CD14-positive monocyte (primary cell): ENCODE results near the gene CELF4. TPM values are rescaled to one million over a fixed set of nuclear protein-coding genes. Genes with fewer than 3 reads are reported as not detected.

Source experiments
- DNase-seq, 3 donors: peaks; one replicate each; pipeline ENCODE4 v3.0.0-alpha.2; 2011 to 2022
- H2AFZ ChIP-seq: 2 replicates; pipeline ENCODE4 v1.6.0; 2012; ENCODE audit warnings: mild to moderate bottlenecking, low read depth, low read length, inconsistent platforms; ENCODE audit not compliant: insufficient read depth, poor library complexity, severe bottlenecking
- H3K27ac ChIP-seq, 2 donors: 1 replicate in 1 of 2; 2 replicates in 1 of 2; pipeline ENCODE4 v1.5.1; 2012 to 2013; ENCODE audit warnings: low read length in 2 of 2, control low read depth in 1 of 2, inconsistent platforms in 1 of 2, low read depth in 1 of 2, mild to moderate bottlenecking in 1 of 2
- H3K27me3 ChIP-seq, 2 donors: one replicate each; pipeline versions ENCODE4 v1.6.0 to v1.6.1; 2011 to 2013; ENCODE audit warnings: low read length in 2 of 2; ENCODE audit not compliant: control insufficient read depth in 2 of 2, insufficient read depth in 2 of 2
- H3K36me3 ChIP-seq, 2 donors: replicated peaks in 1 of 2; 1 replicate in 1 of 2; 2 replicates in 1 of 2; pipeline versions ENCODE4 v1.5.1 to v1.6.1; 2012 to 2013; ENCODE audit warnings: low read length in 2 of 2, control low read depth in 1 of 2, inconsistent platforms in 1 of 2, mild to moderate bottlenecking in 1 of 2; ENCODE audit not compliant: insufficient read depth in 2 of 2, control insufficient read depth in 1 of 2
- H3K4me1 ChIP-seq, 2 donors: 1 replicate in 1 of 2; 2 replicates in 1 of 2; pipeline versions ENCODE4 v1.5.1 to v1.6.1; 2012 to 2013; ENCODE audit warnings: low read length in 2 of 2, control low read depth in 1 of 2, inconsistent platforms in 1 of 2, mild to moderate bottlenecking in 1 of 2, moderate library complexity in 1 of 2; ENCODE audit not compliant: insufficient read depth in 2 of 2, control insufficient read depth in 1 of 2
- H3K4me2 ChIP-seq: replicated peaks from 2 replicates; pipeline ENCODE3; 2012; ENCODE audit warnings: low read length, moderate library complexity, mild to moderate bottlenecking; ENCODE audit not compliant: poor library complexity, severe bottlenecking; ENCODE audit errors: extremely low read depth
- H3K4me3 ChIP-seq, 3 experiments: fragments of 200-600 bp in 1 of 3; sonication (generic) in 1 of 3; replicated peaks in 1 of 3; 1 replicate in 2 of 3; 2 replicates in 1 of 3; pipeline ENCODE4 v1.5.1; 2011 to 2013; ENCODE audit warnings: low read length in 3 of 3, mild to moderate bottlenecking in 3 of 3, control low read depth in 2 of 3, low read depth in 2 of 3, inconsistent platforms in 1 of 3, moderate library complexity in 1 of 3
- H3K79me2 ChIP-seq: 2 replicates; pipeline ENCODE4 v1.6.0; 2012; ENCODE audit warnings: mild to moderate bottlenecking, control low read depth, inconsistent platforms, low read length, moderate library complexity; ENCODE audit not compliant: insufficient read depth
- H3K9ac ChIP-seq: 2 replicates; pipeline ENCODE4 v1.6.0; 2017; ENCODE audit warnings: low read length, mild to moderate bottlenecking; ENCODE audit not compliant: insufficient read depth, poor library complexity, severe bottlenecking
- H3K9me3 ChIP-seq, 2 donors: replicated peaks in 1 of 2; 1 replicate in 1 of 2; 2 replicates in 1 of 2; pipeline versions ENCODE4 v1.5.1 to v1.6.1; 2012 to 2013; ENCODE audit warnings: low read length in 2 of 2, control low read depth in 1 of 2; ENCODE audit not compliant: control insufficient read depth in 1 of 2, insufficient read depth in 1 of 2
- H4K20me1 ChIP-seq: 2 replicates; pipeline ENCODE4 v1.6.0; 2012; ENCODE audit warnings: mild to moderate bottlenecking, low read length, control low read depth, moderate library complexity; ENCODE audit not compliant: insufficient read depth
- H3K27ac Mint-ChIP-seq, 7 donors: one replicate each; pipeline ENCODE4 v1.8.0; 2020; ENCODE audit warnings: mild to moderate bottlenecking in 7 of 7, mixed read lengths in 7 of 7, moderate library complexity in 6 of 7, inconsistent platforms in 2 of 7
- H3K27me3 Mint-ChIP-seq, 3 donors: one replicate each; pipeline ENCODE4 v1.8.0; 2021 to 2022; ENCODE audit warnings: low read depth in 3 of 3, mild to moderate bottlenecking in 3 of 3, mixed read lengths in 3 of 3, moderate library complexity in 3 of 3, inconsistent platforms in 1 of 3
- H3K36me3 Mint-ChIP-seq, 2 donors: one replicate each; pipeline ENCODE4 v1.8.0; 2020; ENCODE audit warnings: mixed read lengths in 2 of 2, inconsistent platforms in 1 of 2, mild to moderate bottlenecking in 1 of 2
- H3K4me1 Mint-ChIP-seq: one replicate; pipeline ENCODE4 v1.8.0; 2020; ENCODE audit warnings: mild to moderate bottlenecking, mixed read lengths
- H3K4me3 Mint-ChIP-seq, 2 donors: one replicate each; pipeline ENCODE4 v1.8.0; 2020; ENCODE audit warnings: mild to moderate bottlenecking in 2 of 2, mixed read lengths in 2 of 2, moderate library complexity in 1 of 2
- H3K9me3 Mint-ChIP-seq, 7 donors: one replicate each; pipeline ENCODE4 v1.8.0; 2020 to 2022; ENCODE audit warnings: mixed read lengths in 7 of 7, mild to moderate bottlenecking in 6 of 7, moderate library complexity in 6 of 7, inconsistent platforms in 2 of 7
- CTCF ChIP-seq: fragments of 200-600 bp; IDR thresholded peaks from one replicate; pipeline ENCODE4 v1.8.0; 2022; ENCODE audit warnings: antibody characterized with exemption, mild to moderate bottlenecking
- WGBS: methylation state at CpG from one replicate; pipeline ENCODE4 v1.1.5; 2013; ENCODE audit warnings: missing lambda C conversion rate; ENCODE audit not compliant: insufficient coverage; 5-methylcytosine and 5-hydroxymethylcytosine counted together
- intact Hi-C, 2 donors: fragments of 100-400 bp; cut with micrococcal nuclease; formaldehyde crosslinking; loops; one replicate each; pipeline versions ENCODE4 v1.15.0 to v1.15.1; 2023
- polyA plus RNA-seq, 3 donors: library from polyadenylated mRNA; depleted of rRNA in 1 of 3; unstranded in 2 of 3; stranded (reverse) in 1 of 3; fragments of 300-500 nt in 2 of 3; fragments of >200 nt in 1 of 3; fragmentation: Illumina TruSeq in 2 of 3; gene quantifications; 1 replicate in 2 of 3; 2 replicates in 1 of 3; pipeline ENCODE4 v1.2.3, GENCODE V29; 2012 to 2021

Gene CELF4
- polyA plus RNA-seq, 3 donors: not detected

DNA sequence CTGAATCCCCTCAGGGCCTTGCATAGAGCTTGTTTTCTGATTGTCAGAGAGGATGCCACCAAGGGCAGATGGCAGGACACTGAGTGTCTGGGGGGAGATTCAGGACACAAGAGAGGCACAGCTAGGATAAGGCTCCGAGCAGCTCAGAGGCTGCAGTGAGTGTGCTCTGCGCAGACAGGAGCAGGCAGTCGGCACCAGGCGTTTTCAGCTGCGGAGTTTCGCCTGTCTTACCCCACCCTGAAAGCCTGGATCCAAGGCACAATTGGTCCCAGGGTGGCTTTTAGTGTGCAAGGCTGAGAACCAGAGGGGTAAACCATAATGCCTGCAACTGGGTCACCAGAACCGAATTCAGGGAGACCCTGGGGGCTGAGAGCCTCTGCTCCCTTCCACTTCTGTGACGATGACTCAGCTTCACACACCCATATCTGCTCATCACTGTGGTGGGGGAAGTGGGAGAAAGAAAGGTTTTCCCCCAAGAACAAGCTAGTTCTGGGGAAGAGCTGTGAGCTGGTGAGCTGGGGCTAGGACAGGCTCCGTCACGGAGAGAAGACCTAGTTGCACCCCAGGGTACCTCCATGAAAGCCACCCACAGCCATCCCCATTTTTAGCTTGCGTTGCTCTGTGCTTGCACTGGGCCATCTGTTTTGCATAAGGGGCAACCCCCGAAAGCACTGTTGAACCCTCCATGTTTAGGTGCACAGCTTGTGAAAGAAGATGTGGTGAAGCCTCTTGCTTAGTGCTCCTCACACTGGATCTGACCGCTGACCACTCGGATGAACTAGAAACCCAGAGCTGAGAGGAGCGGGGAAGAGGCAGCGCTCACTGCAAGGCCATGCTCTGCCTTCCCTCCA, 173.7 kb downstream of the CELF4 start:
- intact Hi-C loops: no loop called here
- H2AFZ ChIP-seq: no peak overlapping the region
- H3K27ac Mint-ChIP-seq: peak overlapping the region in 1 of 7 donors; percentile 77
- H4K20me1 ChIP-seq: no peaks in the 10 kb centered on the region
- no peaks in the 10 kb centered on the region for H3K36me3 ChIP-seq
- no peak for DNase-seq
- no peaks in the 10 kb centered on the region for H3K79me2 ChIP-seq
- WGBS: 94% methylated on average over 10 of the region's 16 CpGs
- H3K4me1 Mint-ChIP-seq: no peaks in the 10 kb centered on the region
- H3K27ac ChIP-seq: no peak overlapping the region
- peaks cover 8 to 30% of the 10 kb centered on the region in 2 donors for H3K27me3 ChIP-seq
- H3K4me3 Mint-ChIP-seq: peak overlapping the region in 1 of 2 donors; percentile 65
- H3K4me3 ChIP-seq: no peak overlapping the region
- peaks cover 2 to 12% (median 5%) of the 10 kb centered on the region in 7 donors for H3K9me3 Mint-ChIP-seq
- TF ChIP-seq CTCF: no peak
- no peak overlapping the region for H3K9ac ChIP-seq
- no peaks in the 10 kb centered on the region for H3K36me3 Mint-ChIP-seq
- H3K9me3 ChIP-seq: peaks cover 4 to 6% of the 10 kb centered on the region in 2 donors
- H3K4me1 ChIP-seq: peaks cover 0 to 5% of the 10 kb centered on the region in 2 donors
- H3K27me3 Mint-ChIP-seq: peaks cover 36 to 45% (median 41%) of the 10 kb centered on the region in 3 donors
- no peak overlapping the region for H3K4me2 ChIP-seq

- intact Hi-C loops: no loop called here
- no peak overlapping the region for H3K27ac ChIP-seq
- H4K20me1 ChIP-seq: no peaks in the 10 kb centered on the region
- no peaks in the 10 kb centered on the region for H3K36me3 ChIP-seq
- Mint-ChIP-seq H3K4me3 (no peak overlapping the region), H3K27ac (no peak overlapping the region), H3K36me3 (no peaks in the 10 kb centered on the region), H3K27me3 (peaks cover 37 to 45% (median 41%) of the 10 kb centered on the region in 3 donors), H3K4me1 (no peaks in the 10 kb centered on the region), H3K9me3 (peaks cover 2 to 12% (median 5%) of the 10 kb centered on the region in 7 donors)
- no peak for DNase-seq
- no peaks in the 10 kb centered on the region for H3K79me2 ChIP-seq
- no peak overlapping the region for H3K9ac ChIP-seq
- no peak overlapping the region for H2AFZ ChIP-seq
- WGBS: 97% methylated on average over 4 of the region's 4 CpGs
- TF ChIP-seq CTCF: no peak
- H3K4me1 ChIP-seq: peaks cover 0 to 5% of the 10 kb centered on the region in 2 donors
- H3K4me3 ChIP-seq: no peak overlapping the region
- H3K9me3 ChIP-seq: peaks cover 4 to 6% of the 10 kb centered on the region in 2 donors
- peaks cover 8 to 30% of the 10 kb centered on the region in 2 donors for H3K27me3 ChIP-seq
- no peak overlapping the region for H3K4me2 ChIP-seq
These were observed 174.4 kb downstream of the CELF4 start for GRCh38 chr18:37391156-37391555.
